Measurements from ENCODE around the gene MINDY4.

The MINDY4 gene

GRCh38 chr7:30862995-30863705, 91.9 kb downstream of the MINDY4 start:
- no peak overlapping the region for H3K4me3 ChIP-seq (ENCODE audit: low read depth, low read length)
- H2BK12ac ChIP-seq (ENCODE audit: low read length), result no peak overlapping the region
- H3K9ac ChIP-seq (ENCODE audit: low read length), result no peak overlapping the region
- WGBS (ENCODE audit: extremely low coverage, insufficient coverage, insufficient read length), result no CpG with 5 or more reads among the region's 9 CpGs
- H3K23ac ChIP-seq (ENCODE audit: low read length), result no peak overlapping the region
- H2AK5ac ChIP-seq (ENCODE audit: low read length), result no peak overlapping the region
- no peak overlapping the region for H3K27ac ChIP-seq (ENCODE audit: low read depth, low read length)
- H3K79me1 ChIP-seq (ENCODE audit: low read length), result no peaks in the 10 kb centered on the region
- no peak overlapping the region for H2BK5ac ChIP-seq (ENCODE audit: low read depth, low read length, poor library complexity)
- H3K27me3 ChIP-seq (ENCODE audit: insufficient read depth, low read length), result no peaks in the 10 kb centered on the region
- H3K14ac ChIP-seq (ENCODE audit: low read length), result no peak overlapping the region
- H3K79me2 ChIP-seq (ENCODE audit: control insufficient read depth, insufficient read depth, low read length, poor library complexity), result no peaks in the 10 kb centered on the region
- H4K91ac ChIP-seq (ENCODE audit: low read depth, low read length), result no peak overlapping the region
- H3K9me3 ChIP-seq (ENCODE audit: insufficient read depth, low read depth, low read length), result no peaks in the 10 kb centered on the region
- H2BK120ac ChIP-seq (ENCODE audit: insufficient read depth, low read length, poor library complexity), result no peak overlapping the region
- H3K36me3 ChIP-seq (ENCODE audit: control insufficient read depth in 1 of 2, insufficient read depth in 2 of 2, low read length in 2 of 2), result no peaks in the 10 kb centered on the region
- no peak overlapping the region for H2AFZ ChIP-seq (ENCODE audit: insufficient read depth, low read length, poor library complexity)
- no peak for DNase-seq
- H4K8ac ChIP-seq (ENCODE audit: low read depth, low read length), result no peak overlapping the region
- no peak overlapping the region for H3K18ac ChIP-seq (ENCODE audit: low read length)
- no peak overlapping the region for H3K4me2 ChIP-seq (ENCODE audit: low read length)
- H4K12ac ChIP-seq (ENCODE audit: low read depth, low read length), result no peak overlapping the region
- H3K4ac ChIP-seq (ENCODE audit: low read depth, low read length), result no peak overlapping the region
- no peaks in the 10 kb centered on the region for H3K4me1 ChIP-seq (ENCODE audit: control insufficient read depth in 1 of 2, insufficient read depth in 2 of 2, low read length in 2 of 2)

GRCh38 chr7:30863706-30864035, 92.5 kb downstream of the MINDY4 start:
- no peak for DNase-seq

GRCh38 chr7:30864101-30864500, 92.9 kb downstream of the MINDY4 start:
- no peak overlapping the region for H2BK12ac ChIP-seq (ENCODE audit: low read length)
- H3K9me3 ChIP-seq (ENCODE audit: insufficient read depth, low read depth, low read length), result no peaks in the 10 kb centered on the region
- H4K12ac ChIP-seq (ENCODE audit: low read depth, low read length), result no peak overlapping the region
- H2BK120ac ChIP-seq (ENCODE audit: insufficient read depth, low read length, poor library complexity), result no peak overlapping the region
- H3K4me3 ChIP-seq (ENCODE audit: low read depth, low read length), result no peak overlapping the region
- no peak overlapping the region for H3K18ac ChIP-seq (ENCODE audit: low read length)
- H2AK5ac ChIP-seq (ENCODE audit: low read length), result no peak overlapping the region
- no peak overlapping the region for H3K14ac ChIP-seq (ENCODE audit: low read length)
- no peaks in the 10 kb centered on the region for H3K36me3 ChIP-seq (ENCODE audit: control insufficient read depth in 1 of 2, insufficient read depth in 2 of 2, low read length in 2 of 2)
- H4K8ac ChIP-seq (ENCODE audit: low read depth, low read length), result no peak overlapping the region
- no peak overlapping the region for H3K9ac ChIP-seq (ENCODE audit: low read length)
- no peak overlapping the region for H3K4ac ChIP-seq (ENCODE audit: low read depth, low read length)
- H2AFZ ChIP-seq (ENCODE audit: insufficient read depth, low read length, poor library complexity), result no peak overlapping the region
- no peaks in the 10 kb centered on the region for H3K4me1 ChIP-seq (ENCODE audit: control insufficient read depth in 1 of 2, insufficient read depth in 2 of 2, low read length in 2 of 2)
- no CpG with 5 or more reads among the region's 3 CpGs for WGBS (ENCODE audit: extremely low coverage, insufficient coverage, insufficient read length)
- H3K79me1 ChIP-seq (ENCODE audit: low read length), result no peaks in the 10 kb centered on the region
- no peak for DNase-seq
- no peak overlapping the region for H2BK5ac ChIP-seq (ENCODE audit: low read depth, low read length, poor library complexity)
- H3K23ac ChIP-seq (ENCODE audit: low read length), result no peak overlapping the region
- no peak overlapping the region for H3K4me2 ChIP-seq (ENCODE audit: low read length)
- H3K27ac ChIP-seq (ENCODE audit: low read depth, low read length), result no peak overlapping the region
- no peaks in the 10 kb centered on the region for H3K27me3 ChIP-seq (ENCODE audit: insufficient read depth, low read length)
- no peak overlapping the region for H4K91ac ChIP-seq (ENCODE audit: low read depth, low read length)
- H3K79me2 ChIP-seq (ENCODE audit: control insufficient read depth, insufficient read depth, low read length, poor library complexity), result no peaks in the 10 kb centered on the region

More at GRCh38 chr7:30863706-30864035, 92.5 kb downstream of the MINDY4 start:
- H2AK5ac ChIP-seq (ENCODE audit: low read length), result no peak overlapping the region
- H3K4ac ChIP-seq (ENCODE audit: low read depth, low read length), result no peak overlapping the region
- H3K27me3 ChIP-seq (ENCODE audit: insufficient read depth, low read length), result no peaks in the 10 kb centered on the region
- H4K91ac ChIP-seq (ENCODE audit: low read depth, low read length), result no peak overlapping the region
- no peak overlapping the region for H3K23ac ChIP-seq (ENCODE audit: low read length)
- H2BK120ac ChIP-seq (ENCODE audit: insufficient read depth, low read length, poor library complexity), result no peak overlapping the region
- no peaks in the 10 kb centered on the region for H3K9me3 ChIP-seq (ENCODE audit: insufficient read depth, low read depth, low read length)
- no peak overlapping the region for H2BK12ac ChIP-seq (ENCODE audit: low read length)
- WGBS (ENCODE audit: extremely low coverage, insufficient coverage, insufficient read length), result no CpG with 5 or more reads among the region's 4 CpGs
- H3K4me1 ChIP-seq (ENCODE audit: control insufficient read depth in 1 of 2, insufficient read depth in 2 of 2, low read length in 2 of 2), result no peaks in the 10 kb centered on the region
- H4K8ac ChIP-seq (ENCODE audit: low read depth, low read length), result no peak overlapping the region
- no peak overlapping the region for H3K9ac ChIP-seq (ENCODE audit: low read length)
- no peak overlapping the region for H3K14ac ChIP-seq (ENCODE audit: low read length)
- no peak overlapping the region for H2AFZ ChIP-seq (ENCODE audit: insufficient read depth, low read length, poor library complexity)
- no peaks in the 10 kb centered on the region for H3K79me1 ChIP-seq (ENCODE audit: low read length)
- no peak overlapping the region for H4K12ac ChIP-seq (ENCODE audit: low read depth, low read length)
- no peak overlapping the region for H3K27ac ChIP-seq (ENCODE audit: low read depth, low read length)
- no peak overlapping the region for H2BK5ac ChIP-seq (ENCODE audit: low read depth, low read length, poor library complexity)
- no peak overlapping the region for H3K18ac ChIP-seq (ENCODE audit: low read length)
- H3K4me2 ChIP-seq (ENCODE audit: low read length), result no peak overlapping the region
- H3K4me3 ChIP-seq (ENCODE audit: low read depth, low read length), result no peak overlapping the region
- no peaks in the 10 kb centered on the region for H3K79me2 ChIP-seq (ENCODE audit: control insufficient read depth, insufficient read depth, low read length, poor library complexity)
- no peaks in the 10 kb centered on the region for H3K36me3 ChIP-seq (ENCODE audit: control insufficient read depth in 1 of 2, insufficient read depth in 2 of 2, low read length in 2 of 2)

DNA sequence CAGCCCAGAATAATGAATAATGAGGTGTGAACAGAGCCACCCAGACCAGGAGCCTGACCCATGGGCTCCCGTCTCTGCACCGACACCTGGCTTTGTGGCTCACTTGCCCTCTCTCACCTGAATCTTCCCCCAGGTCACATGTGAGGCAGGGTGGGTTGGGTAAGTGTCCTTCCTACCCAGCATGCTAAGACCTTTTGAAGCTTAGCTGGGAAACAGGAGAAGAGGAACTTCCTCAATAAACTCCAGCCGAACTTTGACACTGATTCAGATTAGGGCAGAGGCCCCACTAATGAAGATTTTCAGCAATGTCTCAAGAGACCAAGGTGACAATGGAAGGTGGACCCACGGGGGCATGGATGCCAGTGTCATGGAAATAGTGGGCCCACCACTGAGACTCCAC, 93.9 kb downstream of the MINDY4 start:
- Histone ChIP-seq H2AK5ac (ENCODE audit: low read length) (no peak overlapping the region), H3K18ac (ENCODE audit: low read length) (no peak overlapping the region)

More for the DNA sequence above, 93.9 kb downstream of the MINDY4 start:
- no peak for DNase-seq
- no peaks in the 10 kb centered on the region for H3K36me3 ChIP-seq (ENCODE audit: control insufficient read depth in 1 of 2, insufficient read depth in 2 of 2, low read length in 2 of 2)
- no peak overlapping the region for H2AFZ ChIP-seq (ENCODE audit: insufficient read depth, low read length, poor library complexity)
- H2BK12ac ChIP-seq (ENCODE audit: low read length), result no peak overlapping the region
- H3K9me3 ChIP-seq (ENCODE audit: insufficient read depth, low read depth, low read length), result no peaks in the 10 kb centered on the region
- no peak overlapping the region for H3K27ac ChIP-seq (ENCODE audit: low read depth, low read length)
- H3K79me1 ChIP-seq (ENCODE audit: low read length), result no peaks in the 10 kb centered on the region
- H3K4me2 ChIP-seq (ENCODE audit: low read length), result no peak overlapping the region
- H4K12ac ChIP-seq (ENCODE audit: low read depth, low read length), result no peak overlapping the region
- H3K79me2 ChIP-seq (ENCODE audit: control insufficient read depth, insufficient read depth, low read length, poor library complexity), result no peaks in the 10 kb centered on the region
- H3K27me3 ChIP-seq (ENCODE audit: insufficient read depth, low read length), result no peaks in the 10 kb centered on the region
- no peaks in the 10 kb centered on the region for H3K4me1 ChIP-seq (ENCODE audit: control insufficient read depth in 1 of 2, insufficient read depth in 2 of 2, low read length in 2 of 2)
- no peak overlapping the region for H2BK120ac ChIP-seq (ENCODE audit: insufficient read depth, low read length, poor library complexity)
- H3K4me3 ChIP-seq (ENCODE audit: low read depth, low read length), result no peak overlapping the region
- H4K91ac ChIP-seq (ENCODE audit: low read depth, low read length), result no peak overlapping the region
- WGBS (ENCODE audit: extremely low coverage, insufficient coverage, insufficient read length), result no CpG with 5 or more reads among the region's 4 CpGs
- no peak overlapping the region for H3K23ac ChIP-seq (ENCODE audit: low read length)
- no peak overlapping the region for H3K4ac ChIP-seq (ENCODE audit: low read depth, low read length)
- H3K14ac ChIP-seq (ENCODE audit: low read length), result no peak overlapping the region
- no peak overlapping the region for H3K9ac ChIP-seq (ENCODE audit: low read length)
- no peak overlapping the region for H2BK5ac ChIP-seq (ENCODE audit: low read depth, low read length, poor library complexity)
- no peak overlapping the region for H4K8ac ChIP-seq (ENCODE audit: low read depth, low read length)
